Endothelial cell of umbilical vein (primary cell): ENCODE results near the gene ZBP1. TPM values are rescaled to one million over a fixed set of nuclear protein-coding genes. Genes with fewer than 3 reads are reported as not detected.

Experiments used
- BruUV-seq: library from RNA; stranded (reverse); fragments of 400-500 nt; replicated peaks from 2 replicates; lab custom pipeline; 2021; lab: Mats Ljungman, UMichigan
- CTCF ChIA-PET: fragments of 300-600, 350-600 bp; sonication (Branson Sonifier 250); formaldehyde crosslinking; loops from one replicate; lab custom pipeline; 2021; ENCODE audit warnings: antibody characterized with exemption, inconsistent platforms; lab: Charles Lee
- POLR2A ChIA-PET: fragments of 300-600, 350-600 bp; sonication (Branson Sonifier 250); formaldehyde crosslinking; loops from one replicate; lab custom pipeline; 2021; ENCODE audit warnings: antibody characterized with exemption, inconsistent platforms; lab: Charles Lee
- DNase-seq: peaks from one replicate; pipeline ENCODE4 v3.0.0-alpha.2; 2011; ENCODE audit warnings: low read depth, low spot score
- FAIRE-seq: peaks from 2 replicates; lab custom pipeline; 2011; peaks lifted over from hg19 to GRCh38; lab: Jason Lieb, UNC
- H2AFZ ChIP-seq: 2 replicates; pipeline ENCODE4 v1.6.0; 2012; ENCODE audit warnings: low read depth, low read length, control low read depth, inconsistent platforms
- H3K27ac ChIP-seq: 2 replicates; pipeline ENCODE4 v1.5.1; 2011; ENCODE audit warnings: low read depth, mild to moderate bottlenecking, control low read depth, low read length, moderate library complexity; ENCODE audit not compliant: insufficient read depth
- H3K27me3 ChIP-seq, 2 experiments: 2 replicates each; pipeline versions ENCODE4 v1.6.0 to v1.6.1; 2011; ENCODE audit warnings: low read length in 2 of 2, mixed read lengths in 1 of 2; ENCODE audit not compliant: control insufficient read depth in 2 of 2, insufficient read depth in 2 of 2
- H3K36me3 ChIP-seq, 2 experiments: 2 replicates in 1 of 2; 3 replicates in 1 of 2; pipeline ENCODE4 v1.5.1; 2011; ENCODE audit warnings: low read length in 2 of 2, mild to moderate bottlenecking in 1 of 2, moderate library complexity in 1 of 2; ENCODE audit not compliant: control insufficient read depth in 2 of 2, insufficient read depth in 2 of 2; ENCODE audit errors: extremely low read depth in 1 of 2
- H3K4me1 ChIP-seq: 3 replicates; pipeline ENCODE4 v1.5.1; 2011; ENCODE audit warnings: mild to moderate bottlenecking, low read length; ENCODE audit not compliant: control insufficient read depth, insufficient read depth; ENCODE audit errors: extremely low read depth
- H3K4me2 ChIP-seq: 2 replicates; pipeline ENCODE4 v1.6.1; 2011; ENCODE audit warnings: low read length, control low read depth, mixed read lengths; ENCODE audit not compliant: insufficient read depth
- H3K4me3 ChIP-seq, 3 experiments: fragments of 200-600 bp in 1 of 3; sonication (generic), shearing (Covaris generic) in 1 of 3; replicated peaks in 1 of 3; 2 replicates each; pipeline ENCODE4 v1.5.1; 2011 to 2016; ENCODE audit warnings: control low read depth in 3 of 3, low read length in 3 of 3, mild to moderate bottlenecking in 2 of 3, inconsistent platforms in 1 of 3, low read depth in 1 of 3, moderate library complexity in 1 of 3; ENCODE audit not compliant: insufficient read depth in 1 of 3
- H3K79me2 ChIP-seq: 2 replicates; pipeline ENCODE4 v1.6.0; 2012; ENCODE audit warnings: low read length, inconsistent platforms; ENCODE audit not compliant: control insufficient read depth, insufficient read depth
- H3K9ac ChIP-seq: replicated peaks from 2 replicates; pipeline ENCODE3; 2011; ENCODE audit warnings: low read length, control low read depth; ENCODE audit not compliant: insufficient read depth; ENCODE audit errors: extremely low read depth
- H3K9me1 ChIP-seq: replicated peaks from 3 replicates; pipeline ENCODE4 v1.6.0; 2011; ENCODE audit warnings: mild to moderate bottlenecking, low read length; ENCODE audit not compliant: control insufficient read depth, insufficient read depth; ENCODE audit errors: extremely low read depth
- H3K9me3 ChIP-seq: replicated peaks from 2 replicates; pipeline ENCODE4 v1.5.1; 2012; ENCODE audit warnings: low read length, inconsistent platforms; ENCODE audit not compliant: control insufficient read depth, insufficient read depth
- H4K20me1 ChIP-seq: replicated peaks from 2 replicates; pipeline ENCODE3; 2011; ENCODE audit warnings: mild to moderate bottlenecking, low read length; ENCODE audit not compliant: control insufficient read depth, insufficient read depth; ENCODE audit errors: extremely low read depth
- EZH2 ChIP-seq: IDR thresholded peaks from 2 replicates; pipeline ENCODE4 v1.6.1; 2012; ENCODE audit warnings: borderline replicate concordance, low read depth, mild to moderate bottlenecking, moderate library complexity, low read length, inconsistent platforms; ENCODE audit not compliant: severe bottlenecking
- FOS ChIP-seq: IDR thresholded peaks from 2 replicates; pipeline ENCODE4 v1.6.1; 2011; ENCODE audit warnings: mild to moderate bottlenecking, low read length, moderate library complexity, borderline replicate concordance; ENCODE audit not compliant: insufficient read depth
- GATA2 ChIP-seq: IDR thresholded peaks from 2 replicates; pipeline ENCODE4 v1.7.0; 2011; ENCODE audit warnings: low read depth, mild to moderate bottlenecking, moderate library complexity, mixed read lengths, low read length; ENCODE audit not compliant: insufficient read length, insufficient read depth
- JUN ChIP-seq: IDR thresholded peaks from 2 replicates; pipeline ENCODE4 v1.6.1; 2011; ENCODE audit warnings: borderline replicate concordance, low read depth; ENCODE audit not compliant: insufficient read length, insufficient read depth
- MAX ChIP-seq: IDR thresholded peaks from 2 replicates; pipeline ENCODE4 v1.6.1; 2011; ENCODE audit not compliant: insufficient read depth, insufficient read length
- MYC ChIP-seq: IDR thresholded peaks from one replicate; pipeline ENCODE4 v1.6.1; 2011; ENCODE audit warnings: mild to moderate bottlenecking, low read depth, low read length
- POLR2A ChIP-seq: IDR thresholded peaks from 2 replicates; pipeline ENCODE4 v1.6.1; 2012; ENCODE audit warnings: low read depth, mild to moderate bottlenecking, control low read depth, low read length
- POLR2AphosphoS5 ChIP-seq: IDR thresholded peaks from 2 replicates; pipeline ENCODE4 v1.6.1; 2012; ENCODE audit warnings: low read depth, mild to moderate bottlenecking, control low read depth, low read length, moderate library complexity; ENCODE audit not compliant: insufficient read depth
- dilution Hi-C: fragments of 300-500 bp; cut with MboI; formaldehyde crosslinking; loops from one replicate; pipeline ENCODE4 v1.15.0; 2019; ENCODE audit warnings: low sequenced_read_pairs; ENCODE audit not compliant: extremely low pct_ligation_motif_present
- intact Hi-C: fragments of 100-400 bp; cut with micrococcal nuclease; formaldehyde crosslinking; loops from one replicate; pipeline ENCODE4 v1.10.0; 2022
- polyA plus RNA-seq, 4 experiments: library from polyadenylated mRNA; depleted of rRNA in 3 of 4; stranded (reverse) in 3 of 4; unstranded in 1 of 4; fragments of >200 nt; gene quantifications; 2 replicates each; pipeline versions ENCODE4 v1.2.1 to v1.2.3, GENCODE V29; 2011 to 2012; ENCODE audit warnings: missing spikeins in 1 of 4
- total RNA-seq: library from RNA; stranded (reverse); gene quantifications from 2 replicates; pipeline ENCODE4 v1.2.3, GENCODE V29; 2021
- TF ChIP-seq, protein P1 (sequence below), 2 donors: IDR thresholded peaks; 1 replicate in 1 of 2; 2 replicates in 1 of 2; pipeline ENCODE4 v1.5.1; 2011; ENCODE audit warnings: low read length in 2 of 2, mild to moderate bottlenecking in 2 of 2, moderate library complexity in 2 of 2, control low read depth in 1 of 2, inconsistent platforms in 1 of 2, low read depth in 1 of 2; ENCODE audit not compliant: insufficient read depth in 1 of 2; ENCODE audit errors: extremely low read depth in 1 of 2

ZBP1 gene
- total and polyA plus RNA-seq, 2 donors (not counting 3 experiments of a cell fraction or from before 2014, with no cell fraction given), result not detected

DNA sequence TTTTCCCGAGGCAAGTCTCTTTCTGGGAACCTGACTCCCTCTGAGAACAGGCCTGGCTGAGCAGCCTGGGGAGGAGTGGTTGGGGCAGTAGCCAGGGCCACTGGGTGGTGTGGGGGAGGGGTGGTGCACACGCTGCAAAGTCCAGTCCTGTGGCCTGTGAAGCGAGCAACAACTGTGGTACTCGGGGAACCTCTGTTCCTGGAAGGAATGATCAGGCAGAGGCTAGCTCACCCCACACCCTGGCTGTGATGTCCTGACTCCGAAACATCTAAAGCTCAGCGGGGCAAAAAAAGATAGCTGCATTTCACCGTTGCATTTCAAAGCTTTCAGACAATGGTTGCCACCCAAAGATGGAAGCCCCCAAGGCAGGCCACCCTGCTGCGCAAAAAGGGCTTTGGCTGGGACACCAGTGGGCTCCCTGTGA lies 33.8 kb downstream of the ZBP1 start:
- H3K27ac ChIP-seq, result no peak overlapping the region
- H3K9me3 ChIP-seq, result no peaks in the 10 kb centered on the region
- no peaks in the 10 kb centered on the region for H3K79me2 ChIP-seq
- no peak overlapping the region for H3K4me2 ChIP-seq
- no peaks in the 10 kb centered on the region for H3K36me3 ChIP-seq
- POLR2A ChIA-PET, result no interaction called here
- H3K27me3 ChIP-seq, result peaks cover 0 to 2% of the 10 kb centered on the region in 2 experiments
- DNase-seq (no peak), FAIRE-seq (no peak)
- no peak overlapping the region for H3K9ac ChIP-seq
- H4K20me1 ChIP-seq, result no peaks in the 10 kb centered on the region
- H3K4me1 ChIP-seq, result no peaks in the 10 kb centered on the region
- H2AFZ ChIP-seq, result no peak overlapping the region
- intact Hi-C loops (no loop called here), dilution Hi-C loops (no loop called here)
- H3K9me1 ChIP-seq, result no peaks in the 10 kb centered on the region
- no peak for TF ChIP-seq EZH2
- no peak for TF ChIP-seq JUN
- TF ChIP-seq FOS, result no peak
- TF ChIP-seq, protein P1, sequence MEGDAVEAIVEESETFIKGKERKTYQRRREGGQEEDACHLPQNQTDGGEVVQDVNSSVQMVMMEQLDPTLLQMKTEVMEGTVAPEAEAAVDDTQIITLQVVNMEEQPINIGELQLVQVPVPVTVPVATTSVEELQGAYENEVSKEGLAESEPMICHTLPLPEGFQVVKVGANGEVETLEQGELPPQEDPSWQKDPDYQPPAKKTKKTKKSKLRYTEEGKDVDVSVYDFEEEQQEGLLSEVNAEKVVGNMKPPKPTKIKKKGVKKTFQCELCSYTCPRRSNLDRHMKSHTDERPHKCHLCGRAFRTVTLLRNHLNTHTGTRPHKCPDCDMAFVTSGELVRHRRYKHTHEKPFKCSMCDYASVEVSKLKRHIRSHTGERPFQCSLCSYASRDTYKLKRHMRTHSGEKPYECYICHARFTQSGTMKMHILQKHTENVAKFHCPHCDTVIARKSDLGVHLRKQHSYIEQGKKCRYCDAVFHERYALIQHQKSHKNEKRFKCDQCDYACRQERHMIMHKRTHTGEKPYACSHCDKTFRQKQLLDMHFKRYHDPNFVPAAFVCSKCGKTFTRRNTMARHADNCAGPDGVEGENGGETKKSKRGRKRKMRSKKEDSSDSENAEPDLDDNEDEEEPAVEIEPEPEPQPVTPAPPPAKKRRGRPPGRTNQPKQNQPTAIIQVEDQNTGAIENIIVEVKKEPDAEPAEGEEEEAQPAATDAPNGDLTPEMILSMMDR (IDR thresholded peaks at IDR 0.05; ENCODE audit: extremely low read depth in 1 of 2, insufficient read depth in 1 of 2, low read depth in 1 of 2, low read length in 2 of 2), result no peak
- TF ChIP-seq GATA2, result no peak
- no peak for TF ChIP-seq POLR2A
- TF ChIP-seq POLR2AphosphoS5, result no peak
- TF ChIP-seq MYC, result no peak
- TF ChIP-seq MAX, result no peak
- H3K4me3 ChIP-seq, result no peak overlapping the region
- no TSS peak for BruUV-seq
- CTCF ChIA-PET, result interaction anchor here (1.0 kb wide), 1 partner anchor 9 kb away, joined by 3 read pairs; no protein-coding TSS in a partner anchor
